NCI-H460 (cell line): ENCODE measurements around the gene WDPCP. TPM values are rescaled to one million over a fixed set of nuclear protein-coding genes. Genes with fewer than 3 reads are reported as not detected.
A peak's percentile ranks its signal among the peaks of the same experiment; 100 is the strongest.
"Not testable (repeated sequence)": the region's sequence is repeated elsewhere in the genome, so short reads cannot be mapped to it uniquely, and the experiment has no call there.

Experiments
- DNase-seq: peaks from one replicate; pipeline ENCODE4 v3.0.0-alpha.2; 2016; ENCODE audit warnings: low read depth; ENCODE audit errors: extremely low read depth
- total RNA-seq: library from RNA; depleted of rRNA; stranded (reverse); fragments of >200 nt; shearing (Covaris generic); gene quantifications from 2 replicates; pipeline ENCODE4 v1.2.3, GENCODE V29; 2014

Gene WDPCP
- total RNA-seq, 1 experiment from 2014 or later: 7.9 TPM

- DNase-seq: not testable (repeated sequence)
These were observed 119.0 kb downstream of the WDPCP start for GRCh38 chr2:63469313-63469712.

GRCh38 chr2:63465633-63466032 lies 122.6 kb downstream of the WDPCP start:
- no peak for DNase-seq

GRCh38 chr2:63463142-63463541 lies 125.1 kb downstream of the WDPCP start:
- DNase-seq: no peak

GRCh38 chr2:63446658-63447057 lies 141.6 kb downstream of the WDPCP start:
- no peak for DNase-seq

GRCh38 chr2:63444565-63445288 lies 143.6 kb downstream of the WDPCP start:
- DNase-seq: no peak

- DNase-seq: no peak
These were observed 147.7 kb downstream of the WDPCP start for GRCh38 chr2:63440612-63441011.

GRCh38 chr2:63438181-63438580 lies 150.1 kb downstream of the WDPCP start:
- no peak for DNase-seq

- no peak for DNase-seq
These were observed 151.8 kb downstream of the WDPCP start for GRCh38 chr2:63436488-63436887.

- DNase-seq: no peak
These were observed 153.2 kb downstream of the WDPCP start for GRCh38 chr2:63435070-63435469.

- DNase-seq: no peak
These were observed 154.0 kb downstream of the WDPCP start for GRCh38 chr2:63434024-63435001.

GRCh38 chr2:63432373-63432772 lies 155.9 kb downstream of the WDPCP start:
- no peak for DNase-seq

- no peak for DNase-seq
These were observed 162.7 kb downstream of the WDPCP start for GRCh38 chr2:63425606-63426005.

GRCh38 chr2:63425079-63425416 lies 163.2 kb downstream of the WDPCP start:
- DNase-seq: no peak

GRCh38 chr2:63424329-63425078 lies 163.8 kb downstream of the WDPCP start:
- DNase-seq: peak; percentile 43

GRCh38 chr2:63422556-63422955 lies 165.7 kb downstream of the WDPCP start:
- DNase-seq: no peak

- no peak for DNase-seq
These were observed 179.7 kb downstream of the WDPCP start for GRCh38 chr2:63408530-63408929.

- no peak for DNase-seq
These were observed 181.6 kb downstream of the WDPCP start for GRCh38 chr2:63406641-63407040.

- DNase-seq: no peak
These were observed 184.5 kb downstream of the WDPCP start for GRCh38 chr2:63403820-63404219.

- DNase-seq: not testable (repeated sequence)
These were observed 185.4 kb downstream of the WDPCP start for GRCh38 chr2:63402889-63403288.

- DNase-seq: no peak
These were observed 189.1 kb downstream of the WDPCP start for GRCh38 chr2:63399156-63399555.

GRCh38 chr2:63379451-63379850 lies 208.8 kb downstream of the WDPCP start:
- DNase-seq: no peak
